T-cell (primary cell): ENCODE measurements around the gene EMC10. TPM values are rescaled to one million over a fixed set of nuclear protein-coding genes. Genes with fewer than 3 reads are reported as not detected.

Source experiments
- ATAC-seq, 4 experiments: fragments of 200-7000 bp in 3 of 4; fragments of 150-1000 bp in 1 of 4; cut with Tn5 transposase; replicated peaks in 1 of 4; 1 replicate in 3 of 4; 2 replicates in 1 of 4; pipeline ENCODE4 v1.10.0; 2021; ENCODE audit warnings: moderate library complexity in 3 of 4, mild to moderate bottlenecking in 2 of 4, moderate number of reproducible peaks in 1 of 4
- CTCF ChIA-PET, 2 donors: fragments of 300-600 bp; sonication (Branson Sonifier 250); formaldehyde crosslinking; loops; one replicate each; lab custom pipeline; 2022; ENCODE audit warnings: antibody characterized with exemption in 2 of 2; lab: Charles Lee
- POLR2A ChIA-PET, 2 donors: fragments of 300-600 bp; sonication (Branson Sonifier 250); formaldehyde crosslinking; loops; one replicate each; lab custom pipeline; 2022; ENCODE audit warnings: antibody characterized with exemption in 2 of 2; lab: Charles Lee
- DNase-seq, 35 experiments: peaks; one replicate each; pipeline versions ENCODE4 v3.0.0 to v3.0.0-alpha.2; 2013 to 2023
- H3K27ac ChIP-seq: one replicate; pipeline ENCODE4 v1.5.1; 2013; ENCODE audit warnings: low read length
- H3K27me3 ChIP-seq, 2 experiments: replicated peaks in 1 of 2; 1 replicate in 1 of 2; 2 replicates in 1 of 2; pipeline versions ENCODE4 v1.6.1 to v1.7.0; 2013; ENCODE audit warnings: low read length in 1 of 2, mixed read lengths in 1 of 2; ENCODE audit not compliant: control insufficient read depth in 2 of 2, insufficient read depth in 2 of 2; ENCODE audit errors: extremely low read depth in 1 of 2
- H3K36me3 ChIP-seq, 2 donors: 1 replicate in 1 of 2; 2 replicates in 1 of 2; pipeline versions ENCODE4 v1.6.1 to v1.7.0; 2013; ENCODE audit warnings: low read length in 1 of 2; ENCODE audit not compliant: control insufficient read depth in 2 of 2, insufficient read depth in 1 of 2; ENCODE audit errors: extremely low read depth in 1 of 2
- H3K4me1 ChIP-seq, 2 experiments: 1 replicate in 1 of 2; 2 replicates in 1 of 2; pipeline versions ENCODE4 v1.6.1 to v1.7.0; 2013; ENCODE audit warnings: low read length in 2 of 2, mixed read lengths in 1 of 2; ENCODE audit not compliant: insufficient read depth in 2 of 2, control insufficient read depth in 1 of 2; ENCODE audit errors: extremely low read depth in 1 of 2
- H3K4me3 ChIP-seq, 2 donors: 1 replicate in 1 of 2; 2 replicates in 1 of 2; pipeline versions ENCODE4 v1.5.1 to v1.7.0; 2013; ENCODE audit warnings: mild to moderate bottlenecking in 2 of 2, low read length in 1 of 2, moderate library complexity in 1 of 2; ENCODE audit not compliant: control insufficient read depth in 1 of 2; ENCODE audit errors: extremely low read depth in 1 of 2
- H3K9me3 ChIP-seq: 2 replicates; pipeline ENCODE4 v1.7.0; 2013
- H3K27ac Mint-ChIP-seq, 2 donors: one replicate each; pipeline ENCODE4 v1.8.0; 2020 to 2021; ENCODE audit warnings: mild to moderate bottlenecking in 2 of 2, mixed read lengths in 2 of 2
- H3K27me3 Mint-ChIP-seq, 2 donors: one replicate each; pipeline ENCODE4 v1.8.0; 2021 to 2022; ENCODE audit warnings: mixed read lengths in 2 of 2
- H3K36me3 Mint-ChIP-seq: one replicate; pipeline ENCODE4 v1.8.0; 2021; ENCODE audit warnings: mixed read lengths
- H3K4me1 Mint-ChIP-seq, 3 donors: one replicate each; pipeline ENCODE4 v1.8.0; 2020 to 2022; ENCODE audit warnings: mixed read lengths in 3 of 3, mild to moderate bottlenecking in 1 of 3
- H3K4me3 Mint-ChIP-seq, 3 donors: one replicate each; pipeline ENCODE4 v1.8.0; 2020 to 2022; ENCODE audit warnings: mild to moderate bottlenecking in 3 of 3, mixed read lengths in 3 of 3, moderate library complexity in 3 of 3
- H3K9me3 Mint-ChIP-seq, 3 donors: one replicate each; pipeline ENCODE4 v1.8.0; 2020 to 2022; ENCODE audit warnings: mixed read lengths in 3 of 3
- WGBS: methylation state at CpG from one replicate; pipeline ENCODE4 v1.1.5; 2013; ENCODE audit warnings: missing lambda C conversion rate; ENCODE audit not compliant: insufficient coverage; 5-methylcytosine and 5-hydroxymethylcytosine counted together
- total RNA-seq, 35 experiments: library from RNA in 6 of 35; stranded (reverse) in 6 of 35; fragments of 120-200 nt in 1 of 35; gene quantifications; one replicate each; pipeline versions ENCODE4 v1.2.1 to v1.2.4 and lab custom pipeline; 2013 to 2026

The EMC10 gene
- total RNA-seq, 5 donors from 2014 or later (not counting 1 experiment from before 2014, with no cell fraction given), result 83.7 to 98.1 (median 89.7) TPM

GRCh38 chr19:50478901-50479715 is 2.8 kb downstream of the EMC10 start:
- DNase-seq, result peak in 3 of 35 experiments; percentile 15 to 30 (median 19)
- Mint-ChIP-seq H3K27me3 (peaks cover 0 to 1% of the 10 kb centered on the region in 2 donors), H3K36me3 (peaks cover 25% of the 10 kb centered on the region)

GRCh38 chr19:50479761-50480251 is 3.5 kb downstream of the EMC10 start:
- H3K36me3 Mint-ChIP-seq, result peaks cover 26% of the 10 kb centered on the region
- H3K36me3 ChIP-seq, result peaks cover 12 to 58% of the 10 kb centered on the region in 2 donors

More at GRCh38 chr19:50478901-50479715, 2.8 kb downstream of the EMC10 start:
- peaks cover 12 to 54% of the 10 kb centered on the region in 2 donors for H3K36me3 ChIP-seq
- peaks cover 0 to 4% of the 10 kb centered on the region in 2 experiments for H3K27me3 ChIP-seq
- 93% methylated on average over 10 of the region's 19 CpGs for WGBS
- H3K27ac Mint-ChIP-seq, result no peak overlapping the region
- ChIA-PET POLR2A (interaction anchor here in 1 of 2 donors (0.6 kb wide), 1 partner anchor 209 kb away, joined by 3 read pairs; no protein-coding TSS in a partner anchor), CTCF (interaction anchor here in 1 of 2 donors (0.6 kb wide), 2 partner anchors 78 to 398 kb away, joined by 3 read pairs; no protein-coding TSS in a partner anchor)
- H3K4me1 ChIP-seq, result peaks cover 9 to 43% of the 10 kb centered on the region in 2 experiments
- H3K9me3 Mint-ChIP-seq, result no peaks in the 10 kb centered on the region
- H3K4me3 Mint-ChIP-seq, result peak overlapping the region in 1 of 3 donors; percentile 42
- ATAC-seq, result no peak
- no peaks in the 10 kb centered on the region for H3K9me3 ChIP-seq
- no peak overlapping the region for H3K4me3 ChIP-seq
- H3K27ac ChIP-seq, result no peak overlapping the region
- H3K4me1 Mint-ChIP-seq, result peaks cover 21 to 36% (median 27%) of the 10 kb centered on the region in 3 donors

GRCh38 chr19:50480281-50481111 is 4.2 kb downstream of the EMC10 start:
- 91% methylated on average over 25 of the region's 37 CpGs for WGBS
- Mint-ChIP-seq H3K27ac (no peak overlapping the region), H3K4me3 (no peak overlapping the region), H3K36me3 (peaks cover 33% of the 10 kb centered on the region), H3K9me3 (no peaks in the 10 kb centered on the region), H3K4me1 (peaks cover 21 to 35% (median 24%) of the 10 kb centered on the region in 3 donors), H3K27me3 (peaks cover 0 to 1% of the 10 kb centered on the region in 2 donors)
- H3K4me1 ChIP-seq, result peaks cover 9 to 43% of the 10 kb centered on the region in 2 experiments
- ChIA-PET POLR2A (interaction anchor here in 1 of 2 donors (0.7 kb wide), 1 partner anchor 46 kb away, joined by 3 read pairs; no protein-coding TSS in a partner anchor), CTCF (no interaction called here)
- H3K27ac ChIP-seq, result no peak overlapping the region
- peaks cover 0 to 4% of the 10 kb centered on the region in 2 experiments for H3K27me3 ChIP-seq
- H3K36me3 ChIP-seq, result peaks cover 12 to 63% of the 10 kb centered on the region in 2 donors
- H3K4me3 ChIP-seq, result no peak overlapping the region
- ATAC-seq, result no peak
- no peaks in the 10 kb centered on the region for H3K9me3 ChIP-seq
- DNase-seq, result no peak

More at GRCh38 chr19:50479761-50480251, 3.5 kb downstream of the EMC10 start:
- peaks cover 9 to 43% of the 10 kb centered on the region in 2 experiments for H3K4me1 ChIP-seq
- ChIA-PET POLR2A (no interaction called here), CTCF (interaction anchor here in 1 of 2 donors (0.6 kb wide), 1 partner anchor 77 kb away, joined by 3 read pairs; no protein-coding TSS in a partner anchor)
- Mint-ChIP-seq H3K9me3 (no peaks in the 10 kb centered on the region), H3K27me3 (peaks cover 0 to 1% of the 10 kb centered on the region in 2 donors), H3K27ac (no peak overlapping the region), H3K4me1 (peaks cover 21 to 36% (median 27%) of the 10 kb centered on the region in 3 donors), H3K4me3 (no peak overlapping the region)
- no peaks in the 10 kb centered on the region for H3K9me3 ChIP-seq
- WGBS, result 97% methylated on average over 9 of the region's 16 CpGs
- no peak overlapping the region for H3K4me3 ChIP-seq
- no peak overlapping the region for H3K27ac ChIP-seq
- peaks cover 0 to 4% of the 10 kb centered on the region in 2 experiments for H3K27me3 ChIP-seq
- no peak for DNase-seq
- no peak for ATAC-seq

- Histone ChIP-seq H3K9me3 (no peaks in the 10 kb centered on the region), H3K27ac (no peak overlapping the region), H3K4me1 (peaks cover 9 to 34% of the 10 kb centered on the region in 2 experiments), H3K36me3 (peaks cover 12 to 63% of the 10 kb centered on the region in 2 donors), H3K27me3 (no peaks in the 10 kb centered on the region), H3K4me3 (no peak overlapping the region)
- ChIA-PET CTCF (no interaction called here), POLR2A (interaction anchor here in 1 of 2 donors (0.7 kb wide), 1 partner anchor 45 kb away, joined by 3 read pairs; no protein-coding TSS in a partner anchor)
- H3K27me3 Mint-ChIP-seq, result no peaks in the 10 kb centered on the region
- H3K9me3 Mint-ChIP-seq, result no peaks in the 10 kb centered on the region
- H3K36me3 Mint-ChIP-seq, result peaks cover 35% of the 10 kb centered on the region
- DNase-seq (no peak), ATAC-seq (no peak)
- no peak overlapping the region for H3K4me3 Mint-ChIP-seq
- no peak overlapping the region for H3K27ac Mint-ChIP-seq
- peaks cover 19 to 28% (median 21%) of the 10 kb centered on the region in 3 donors for H3K4me1 Mint-ChIP-seq
- WGBS, result 97% methylated on average over 15 of the region's 27 CpGs
These were observed 5.2 kb downstream of the EMC10 start for GRCh38 chr19:50481351-50482149.

- no peaks in the 10 kb centered on the region for H3K27me3 ChIP-seq
- H3K36me3 Mint-ChIP-seq, result peaks cover 35% of the 10 kb centered on the region
- H3K36me3 ChIP-seq, result peaks cover 12 to 63% of the 10 kb centered on the region in 2 donors
- ATAC-seq (no peak), DNase-seq (no peak)
- 82% methylated on average over 14 of the region's 16 CpGs for WGBS
- CTCF ChIA-PET, result no interaction called here
- H3K27ac ChIP-seq, result no peak overlapping the region
- H3K9me3 ChIP-seq, result no peaks in the 10 kb centered on the region
- H3K4me1 Mint-ChIP-seq, result peaks cover 13 to 24% (median 18%) of the 10 kb centered on the region in 3 donors
- POLR2A ChIA-PET, result no interaction called here
- no peak overlapping the region for H3K27ac Mint-ChIP-seq
- H3K4me3 ChIP-seq, result no peak overlapping the region
- peaks cover 6 to 30% of the 10 kb centered on the region in 2 experiments for H3K4me1 ChIP-seq
- H3K27me3 Mint-ChIP-seq, result no peaks in the 10 kb centered on the region
- H3K9me3 Mint-ChIP-seq, result no peaks in the 10 kb centered on the region
- no peak overlapping the region for H3K4me3 Mint-ChIP-seq
These were observed 6.1 kb downstream of the EMC10 start for GRCh38 chr19:50482271-50482855.
